GF-D8 (cell line): ENCODE results near the gene THRB.

Experiments used
- DNase-seq: peaks from one replicate; lab custom pipeline; 2025; lab: John Stamatoyannopoulos, UW

Gene THRB

GRCh38 chr3:24494618-24495325 is at the start of gene THRB:
THRB (minus strand) TSS chr3:24494850.
- DNase-seq, result no peak

DNA sequence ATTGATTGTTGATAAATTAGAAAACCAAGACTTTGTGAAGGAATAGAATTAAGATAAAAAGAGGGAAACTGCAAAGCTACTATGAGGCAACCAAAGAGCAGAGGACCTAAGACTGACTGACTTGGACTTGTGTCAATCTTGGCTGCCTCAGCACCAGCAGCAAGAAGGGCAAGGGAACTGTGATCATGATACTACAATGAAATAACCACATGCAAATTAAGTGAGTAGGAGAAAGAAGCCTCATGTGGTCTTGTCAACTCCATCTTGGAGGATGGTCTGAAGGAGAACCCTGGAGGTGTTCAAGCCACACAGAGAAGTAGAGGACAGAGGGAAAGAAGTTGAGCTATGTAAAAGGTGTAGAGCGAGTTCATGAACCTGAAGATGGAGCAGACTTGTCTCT is 47.3 kb upstream of the THRB start:
- DNase-seq, result no peak

GRCh38 chr3:24540821-24541220 is 46.2 kb upstream of the THRB start:
- DNase-seq, result no peak

- no peak for DNase-seq
These were observed 45.0 kb upstream of the THRB start for GRCh38 chr3:24539699-24540098.

DNA sequence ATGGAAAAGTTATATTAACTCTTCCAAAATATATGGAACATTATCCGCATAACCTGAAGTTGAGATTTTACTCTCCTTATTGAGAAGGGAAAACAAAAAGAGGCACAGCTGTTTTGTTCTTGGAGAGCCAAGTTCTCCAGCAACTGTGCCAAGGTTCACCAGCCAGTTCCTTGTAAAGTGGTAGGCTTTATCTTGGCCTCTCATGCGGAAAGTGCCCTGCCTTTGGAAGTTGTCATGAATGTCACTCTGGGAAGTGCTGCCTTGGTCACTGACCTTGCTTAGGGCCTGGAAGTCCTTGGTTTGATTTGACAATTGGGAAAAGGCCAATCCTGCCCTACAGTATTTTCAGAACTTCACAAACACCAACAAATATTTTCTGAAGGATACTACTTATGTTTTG is 44.2 kb upstream of the THRB start:
- DNase-seq, result no peak

- DNase-seq, result no peak
These were observed 39.0 kb upstream of the THRB start for GRCh38 chr3:24533561-24534193.

- DNase-seq, result no peak
These were observed 35.8 kb upstream of the THRB start for GRCh38 chr3:24530471-24530870.

- DNase-seq, result no peak
These were observed 34.6 kb upstream of the THRB start for GRCh38 chr3:24529210-24529609.

- DNase-seq, result no peak
These were observed 32.1 kb upstream of the THRB start for GRCh38 chr3:24526640-24527212.

- no peak for DNase-seq
These were observed 30.9 kb upstream of the THRB start for GRCh38 chr3:24525557-24525956.

DNA sequence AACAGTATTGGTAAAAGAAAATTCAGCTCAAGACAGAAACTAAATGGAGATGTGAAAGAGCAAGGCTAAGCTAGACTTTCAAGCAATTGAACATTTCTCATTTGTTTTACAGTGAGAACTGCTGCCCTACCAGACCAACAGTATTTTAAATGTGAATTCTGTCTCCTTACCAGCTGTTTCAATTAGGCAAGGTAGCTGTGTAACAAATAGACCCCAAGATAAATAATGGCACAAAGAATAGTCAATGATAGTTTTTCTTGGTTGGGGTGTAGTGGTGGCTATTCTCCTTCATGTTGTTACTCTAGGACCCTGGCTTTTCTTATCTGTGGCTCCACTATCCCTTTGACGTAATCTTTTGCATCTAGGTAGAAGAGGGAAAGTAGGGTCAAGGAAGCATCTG is 30.4 kb upstream of the THRB start:
- DNase-seq, result no peak

DNA sequence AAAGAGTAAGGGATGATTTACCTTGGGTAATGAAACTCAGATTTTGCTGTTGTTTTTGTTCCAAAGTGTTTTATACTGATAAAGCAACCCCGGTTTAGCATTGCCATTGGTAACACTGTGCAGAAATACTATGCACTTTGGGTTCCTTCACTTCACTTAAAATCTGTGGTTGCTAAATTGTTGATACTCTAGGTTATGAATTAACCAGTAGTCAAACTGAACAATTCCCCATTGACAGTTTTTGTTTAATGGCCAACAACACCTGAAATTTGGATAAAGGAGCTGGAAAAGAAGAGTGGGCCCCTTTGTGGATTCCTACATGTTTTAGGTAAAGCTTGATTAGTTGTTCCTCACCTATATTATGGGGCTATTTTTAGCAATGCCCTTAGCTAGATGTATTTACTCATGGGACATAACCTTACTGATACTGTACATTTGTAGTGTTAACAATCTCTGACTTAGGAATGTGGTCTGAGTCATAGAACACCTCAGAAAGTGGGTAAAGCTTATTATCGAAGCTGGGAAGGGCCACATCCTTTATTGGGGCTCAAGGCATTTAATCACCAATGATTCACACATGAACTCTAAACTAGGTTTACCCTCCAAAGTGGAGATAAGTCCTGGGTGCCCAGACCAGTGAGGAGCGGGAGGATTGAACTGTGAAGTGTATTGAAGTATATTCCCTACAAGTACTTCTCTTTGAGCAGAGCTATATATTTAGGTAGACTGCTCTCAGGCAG is 29.5 kb upstream of the THRB start:
- DNase-seq, result no peak

GRCh38 chr3:24523215-24523614 is 28.6 kb upstream of the THRB start:
- DNase-seq, result no peak

DNA sequence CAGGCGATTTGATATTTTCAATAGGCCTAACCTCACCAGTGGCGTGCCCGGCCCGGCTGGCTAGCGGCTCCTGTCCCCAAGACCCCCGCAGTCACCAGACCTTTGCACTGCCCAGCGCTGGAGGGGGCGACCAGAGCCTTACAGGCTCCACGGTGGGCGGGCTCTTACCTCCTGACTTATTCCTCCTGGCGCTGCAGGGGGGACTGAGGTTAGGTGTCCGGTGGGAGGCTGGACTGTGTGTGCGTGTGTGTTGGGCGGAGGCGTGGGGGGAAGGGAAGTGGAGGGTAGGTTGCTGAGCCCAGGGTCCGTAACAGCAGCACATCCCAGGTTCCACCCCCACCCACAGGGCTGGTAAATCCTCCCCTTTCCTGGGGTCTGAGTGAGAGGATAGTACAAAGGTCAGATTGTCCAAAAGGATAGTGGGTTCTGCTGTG is 27.5 kb upstream of the THRB start:
- DNase-seq, result no peak

DNA sequence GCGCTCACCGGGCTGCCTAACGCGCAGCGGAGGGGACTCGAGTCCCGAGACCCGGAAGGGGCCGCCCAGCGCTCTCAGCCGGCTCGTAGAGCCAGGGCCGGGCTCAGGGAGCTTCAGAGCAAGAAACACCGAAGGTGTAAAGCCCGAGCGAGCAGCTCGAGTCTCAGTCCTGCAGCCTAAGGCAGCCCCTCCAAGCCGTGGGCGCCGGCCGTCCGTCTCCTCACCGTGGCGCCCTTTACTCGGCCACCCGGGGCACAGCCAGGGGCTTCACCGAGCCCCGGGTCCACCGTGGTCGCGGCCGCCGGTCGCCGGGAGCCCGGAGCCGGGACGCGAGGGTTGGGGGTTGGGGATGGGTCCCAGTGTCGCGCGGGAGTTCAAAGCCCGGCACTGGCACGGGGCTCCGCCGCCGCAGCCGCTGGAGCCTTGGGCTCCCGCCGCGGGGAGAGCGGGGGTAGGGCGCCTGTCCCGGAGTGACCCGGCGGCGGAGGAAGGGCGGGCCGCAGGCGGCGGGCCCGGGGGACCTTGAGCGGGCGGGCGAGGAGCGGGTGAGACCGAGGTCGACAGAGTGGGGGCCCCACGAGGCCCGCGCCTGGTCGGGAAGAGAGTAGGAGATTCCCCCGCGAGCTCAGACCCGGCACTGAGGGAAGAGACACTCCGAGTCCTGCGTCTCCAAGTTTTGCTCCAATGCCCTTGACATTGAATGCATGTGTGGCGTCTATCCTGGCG is 26.9 kb upstream of the THRB start:
- DNase-seq, result no peak

GRCh38 chr3:24520976-24521419 is 26.3 kb upstream of the THRB start:
- DNase-seq, result no peak

DNA sequence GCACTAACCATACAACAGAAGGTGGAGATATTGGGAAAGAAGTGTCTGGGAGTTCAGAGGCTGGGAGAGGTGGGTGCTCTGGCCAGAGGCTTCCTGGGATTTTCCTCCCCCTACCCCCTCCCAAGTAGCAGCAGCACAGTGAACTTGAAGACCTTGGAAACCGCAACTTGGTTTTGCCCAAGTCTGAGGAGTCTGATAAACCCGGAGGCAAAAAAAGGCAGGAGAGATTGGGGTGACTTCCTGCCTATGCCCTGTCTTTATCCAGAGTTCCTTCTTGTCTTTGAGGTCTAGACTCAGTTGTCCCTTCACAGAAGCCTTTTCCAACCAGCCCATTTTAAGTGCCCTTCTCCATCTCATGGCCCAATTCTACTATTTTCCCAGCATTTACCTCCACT is 25.4 kb upstream of the THRB start:
- DNase-seq, result no peak

- DNase-seq, result no peak
These were observed 24.9 kb upstream of the THRB start for GRCh38 chr3:24519368-24520100.

GRCh38 chr3:24518990-24519367 is 24.3 kb upstream of the THRB start:
- DNase-seq, result no peak

- DNase-seq, result no peak
These were observed 19.5 kb upstream of the THRB start for GRCh38 chr3:24514119-24514518.

GRCh38 chr3:24513463-24513862 is 18.8 kb upstream of the THRB start:
- DNase-seq, result no peak
